ENCODE results near the gene MMP3. TPM values are rescaled to one million over a fixed set of nuclear protein-coding genes. Genes with fewer than 3 reads are reported as not detected.
"Not testable (repeated sequence)": the region's sequence is repeated elsewhere in the genome, so short reads cannot be mapped to it uniquely, and the experiment has no call there.

Gene MMP3
- polyA plus RNA-seq, 1 experiment, result 2.1 TPM

DNA sequence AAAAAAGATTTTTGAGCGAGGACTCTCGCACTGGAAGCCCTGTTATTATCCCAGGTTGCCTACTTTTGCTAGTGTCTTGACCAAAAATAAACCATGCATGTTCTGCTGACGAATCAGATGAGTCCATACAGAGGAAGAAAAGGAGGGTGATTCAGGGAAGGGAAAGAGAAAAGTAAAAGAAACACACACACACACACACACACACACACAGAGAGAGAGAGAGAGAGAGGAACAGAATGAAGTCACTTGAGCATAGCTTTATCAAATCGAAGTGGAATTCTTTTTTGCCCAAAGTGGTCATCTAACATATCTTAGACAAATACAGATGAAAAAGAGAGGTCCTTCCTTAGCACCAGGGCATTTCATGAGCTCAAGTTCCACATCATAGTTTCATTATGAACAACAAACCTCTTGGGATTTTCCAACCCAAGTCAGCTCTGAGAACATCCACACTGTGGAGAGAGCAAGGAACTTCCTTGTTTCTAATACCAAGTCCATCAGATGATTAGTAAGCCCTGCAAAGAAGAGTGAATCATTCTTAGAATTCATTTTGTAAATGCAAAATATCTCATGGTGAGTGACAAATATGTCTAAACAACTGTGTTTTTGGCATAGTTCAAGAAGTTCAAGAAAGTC is 39.1 kb upstream of the MMP3 start:
- H3K27ac ChIP-seq (ENCODE audit: low read depth, low read length), result no peak overlapping the region
- ChIA-PET POLR2A (no interaction called here), CTCF (no interaction called here)
- DNase-seq (ENCODE audit: low read depth, low spot score), result no peak
- H3K4me3 ChIP-seq (ENCODE audit: low read depth, low read length), result no peak overlapping the region
- no peaks in the 10 kb centered on the region for H3K9me3 ChIP-seq (ENCODE audit: control insufficient read depth, insufficient read depth, low read length)
- TF ChIP-seq, protein P1, sequence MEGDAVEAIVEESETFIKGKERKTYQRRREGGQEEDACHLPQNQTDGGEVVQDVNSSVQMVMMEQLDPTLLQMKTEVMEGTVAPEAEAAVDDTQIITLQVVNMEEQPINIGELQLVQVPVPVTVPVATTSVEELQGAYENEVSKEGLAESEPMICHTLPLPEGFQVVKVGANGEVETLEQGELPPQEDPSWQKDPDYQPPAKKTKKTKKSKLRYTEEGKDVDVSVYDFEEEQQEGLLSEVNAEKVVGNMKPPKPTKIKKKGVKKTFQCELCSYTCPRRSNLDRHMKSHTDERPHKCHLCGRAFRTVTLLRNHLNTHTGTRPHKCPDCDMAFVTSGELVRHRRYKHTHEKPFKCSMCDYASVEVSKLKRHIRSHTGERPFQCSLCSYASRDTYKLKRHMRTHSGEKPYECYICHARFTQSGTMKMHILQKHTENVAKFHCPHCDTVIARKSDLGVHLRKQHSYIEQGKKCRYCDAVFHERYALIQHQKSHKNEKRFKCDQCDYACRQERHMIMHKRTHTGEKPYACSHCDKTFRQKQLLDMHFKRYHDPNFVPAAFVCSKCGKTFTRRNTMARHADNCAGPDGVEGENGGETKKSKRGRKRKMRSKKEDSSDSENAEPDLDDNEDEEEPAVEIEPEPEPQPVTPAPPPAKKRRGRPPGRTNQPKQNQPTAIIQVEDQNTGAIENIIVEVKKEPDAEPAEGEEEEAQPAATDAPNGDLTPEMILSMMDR (IDR thresholded peaks at IDR 0.05; ENCODE audit: low read depth, low read length), result no peak
- H3K27me3 ChIP-seq (ENCODE audit: control insufficient read depth, insufficient read depth, low read length), result peaks cover 3% of the 10 kb centered on the region

DNA sequence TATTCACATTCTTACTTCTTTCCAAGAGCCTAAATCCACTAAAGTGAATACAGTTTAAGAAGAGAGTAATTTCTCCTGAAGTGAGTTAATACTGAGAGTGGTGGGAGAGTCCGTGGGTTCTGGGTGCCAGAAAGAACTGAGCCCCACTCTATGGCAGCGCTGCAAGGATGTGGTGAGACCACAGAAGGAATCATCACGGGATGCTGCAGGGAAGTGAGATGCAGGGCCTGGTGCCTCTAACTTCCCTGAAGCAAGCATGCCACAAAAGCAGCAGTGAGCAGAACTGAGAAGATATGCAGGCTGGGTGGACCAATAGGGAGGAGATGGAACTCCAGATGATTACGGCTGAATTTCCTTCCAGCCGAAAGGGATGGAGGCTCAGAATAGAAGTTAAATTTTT is 36.4 kb upstream of the MMP3 start:
- Histone ChIP-seq H3K27me3 (ENCODE audit: control insufficient read depth, insufficient read depth, low read length) (no peaks in the 10 kb centered on the region), H3K9me3 (ENCODE audit: control insufficient read depth, insufficient read depth, low read length) (no peaks in the 10 kb centered on the region), H3K4me3 (ENCODE audit: low read depth, low read length) (no peak overlapping the region), H3K27ac (ENCODE audit: low read depth, low read length) (no peak overlapping the region)
- POLR2A ChIA-PET, result no interaction called here
- TF ChIP-seq, protein P1 (IDR thresholded peaks at IDR 0.05; ENCODE audit: low read depth, low read length), result no peak
- CTCF ChIA-PET, result no interaction called here
- no peak for DNase-seq (ENCODE audit: low read depth, low spot score)

DNA sequence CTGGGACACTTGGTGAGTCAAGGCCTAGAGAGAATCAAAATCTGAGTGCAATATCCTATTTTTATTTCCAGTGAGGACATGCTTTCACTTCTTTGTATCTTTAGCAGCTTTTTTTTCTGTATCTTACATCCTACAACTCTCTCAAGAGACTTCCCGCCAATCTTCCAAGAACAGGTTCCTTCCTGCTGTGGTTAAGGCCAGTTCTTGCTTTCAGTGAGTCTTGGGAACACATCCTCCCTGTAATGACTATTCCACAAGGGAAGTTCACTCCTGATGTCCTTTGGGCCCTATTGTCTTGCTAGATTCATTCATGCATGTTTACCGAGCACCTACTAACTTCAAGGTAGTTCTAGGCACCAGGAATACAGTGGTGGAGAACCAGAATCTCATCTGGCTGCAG is 35.2 kb upstream of the MMP3 start:
- POLR2A ChIA-PET, result no interaction called here
- H3K27me3 ChIP-seq (ENCODE audit: control insufficient read depth, insufficient read depth, low read length), result no peaks in the 10 kb centered on the region
- no peaks in the 10 kb centered on the region for H3K9me3 ChIP-seq (ENCODE audit: control insufficient read depth, insufficient read depth, low read length)
- H3K27ac ChIP-seq (ENCODE audit: low read depth, low read length), result no peak overlapping the region
- no peak overlapping the region for H3K4me3 ChIP-seq (ENCODE audit: low read depth, low read length)
- CTCF ChIA-PET, result interaction anchor here (1.4 kb wide), 1 partner anchor 37 kb away, joined by 6 read pairs; no protein-coding TSS in a partner anchor
- TF ChIP-seq, protein P1 (IDR thresholded peaks at IDR 0.05; ENCODE audit: low read depth, low read length), result no peak
- DNase-seq (ENCODE audit: low read depth, low spot score), result no peak

DNA sequence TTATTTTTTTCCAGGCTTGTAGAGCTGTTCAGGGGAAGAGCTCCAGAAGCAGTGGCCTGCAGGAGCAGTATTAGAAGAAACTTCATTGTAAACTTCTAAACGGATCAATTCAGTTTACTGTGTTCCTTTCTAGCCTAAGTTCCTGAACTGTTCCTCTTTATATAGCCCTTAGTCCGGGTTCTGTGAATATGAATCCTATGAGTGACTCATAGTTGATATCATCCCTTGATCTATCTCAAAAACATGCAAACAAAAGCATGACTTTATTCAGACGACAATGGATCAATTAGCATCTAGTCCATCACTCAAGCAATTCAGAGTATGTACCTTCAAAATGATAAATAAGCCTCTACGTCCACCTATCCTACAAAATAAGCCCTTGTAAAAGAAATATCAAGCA is 31.4 kb upstream of the MMP3 start, which contains the start of gene MMP12:
MMP12 (minus strand) TSS at position 131 of the 400 bp plus-strand sequence; CDS start at position 86, 45 bp downstream.
- DNase-seq (ENCODE audit: low read depth, low spot score), result no peak

DNA sequence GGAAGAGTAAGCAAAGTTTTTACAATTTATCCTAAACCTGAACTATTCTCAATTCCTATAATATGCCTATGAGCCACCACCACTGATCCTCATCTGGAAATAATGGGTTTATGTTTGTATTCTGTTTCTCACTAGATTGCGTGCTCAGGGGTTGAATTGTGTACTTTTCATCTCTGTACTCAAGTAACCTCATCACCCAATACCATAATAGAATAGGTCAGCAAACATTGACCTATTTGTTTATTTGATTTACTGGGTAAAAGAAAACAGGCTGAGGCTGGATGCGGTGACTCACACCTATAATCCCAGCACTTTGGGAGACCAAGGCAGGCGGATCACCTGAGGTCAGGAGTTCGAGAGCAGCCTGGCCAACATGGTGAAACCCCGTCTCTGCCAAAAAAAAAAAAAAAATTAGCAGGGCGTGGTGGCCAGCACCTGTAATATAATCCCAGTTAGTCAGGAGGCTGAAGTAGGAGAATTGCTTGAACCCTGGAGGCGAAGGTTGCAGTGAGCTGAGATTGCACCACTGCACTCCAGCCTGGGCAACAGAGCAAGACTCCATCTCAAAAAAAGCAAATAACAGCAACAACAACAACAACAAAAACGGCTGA is 26.1 kb upstream of the MMP3 start:
- CTCF ChIA-PET; H3K27me3 ChIP-seq (ENCODE audit: control insufficient read depth, insufficient read depth, low read length); H3K27ac ChIP-seq (ENCODE audit: low read depth, low read length); DNase-seq (ENCODE audit: low read depth, low spot score); H3K9me3 ChIP-seq (ENCODE audit: control insufficient read depth, insufficient read depth, low read length); H3K4me3 ChIP-seq (ENCODE audit: low read depth, low read length); POLR2A ChIA-PET: not testable (repeated sequence)

More for the DNA sequence above, 31.4 kb upstream of the MMP3 start, which contains the start of gene MMP12:
- Histone ChIP-seq H3K27ac (ENCODE audit: low read depth, low read length) (no peak within 1 kb of the TSS), H3K27me3 (ENCODE audit: control insufficient read depth, insufficient read depth, low read length) (no peaks in the 10 kb centered on the region), H3K4me3 (ENCODE audit: low read depth, low read length) (no peak within 1 kb of the TSS), H3K9me3 (ENCODE audit: control insufficient read depth, insufficient read depth, low read length) (no peaks in the 10 kb centered on the region)
- TF ChIP-seq, protein P1 (IDR thresholded peaks at IDR 0.05; ENCODE audit: low read depth, low read length), result no peak
- CTCF ChIA-PET, result interaction anchor here (1.2 kb wide), 1 partner anchor 40 kb away, joined by 6 read pairs; no protein-coding TSS in a partner anchor
- POLR2A ChIA-PET, result no interaction called here

Measured in AG04450 (cell line).